GM12801 (cell line): ENCODE data around the gene ADORA2B.

Experiments used
- TF ChIP-seq, protein P1 (sequence below): IDR thresholded peaks from one replicate; pipeline ENCODE4 v1.5.1; 2011; ENCODE audit warnings: control low read depth; ENCODE audit not compliant: insufficient read length; ENCODE audit errors: extremely low read depth

Gene ADORA2B

DNA sequence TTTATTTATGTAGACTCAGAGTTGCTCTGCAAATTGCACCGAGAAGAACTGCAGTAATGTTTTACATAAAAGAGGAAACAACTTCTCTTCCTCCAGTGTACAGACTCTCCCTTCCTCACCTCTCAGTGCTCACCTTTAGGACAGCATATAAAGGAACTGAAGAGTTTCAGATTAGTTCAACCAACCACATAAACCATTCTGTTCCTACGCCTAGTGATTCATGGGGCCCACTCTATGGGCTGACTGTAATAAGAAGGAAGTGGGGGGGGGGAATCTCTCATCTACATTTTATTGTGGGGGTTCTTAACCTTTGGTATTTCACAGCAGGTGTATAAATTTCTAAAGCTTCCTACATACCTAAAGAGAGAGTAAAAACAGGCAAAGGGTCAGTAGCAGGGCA, 36.3 kb downstream of the ADORA2B start:
- TF ChIP-seq, protein P1, sequence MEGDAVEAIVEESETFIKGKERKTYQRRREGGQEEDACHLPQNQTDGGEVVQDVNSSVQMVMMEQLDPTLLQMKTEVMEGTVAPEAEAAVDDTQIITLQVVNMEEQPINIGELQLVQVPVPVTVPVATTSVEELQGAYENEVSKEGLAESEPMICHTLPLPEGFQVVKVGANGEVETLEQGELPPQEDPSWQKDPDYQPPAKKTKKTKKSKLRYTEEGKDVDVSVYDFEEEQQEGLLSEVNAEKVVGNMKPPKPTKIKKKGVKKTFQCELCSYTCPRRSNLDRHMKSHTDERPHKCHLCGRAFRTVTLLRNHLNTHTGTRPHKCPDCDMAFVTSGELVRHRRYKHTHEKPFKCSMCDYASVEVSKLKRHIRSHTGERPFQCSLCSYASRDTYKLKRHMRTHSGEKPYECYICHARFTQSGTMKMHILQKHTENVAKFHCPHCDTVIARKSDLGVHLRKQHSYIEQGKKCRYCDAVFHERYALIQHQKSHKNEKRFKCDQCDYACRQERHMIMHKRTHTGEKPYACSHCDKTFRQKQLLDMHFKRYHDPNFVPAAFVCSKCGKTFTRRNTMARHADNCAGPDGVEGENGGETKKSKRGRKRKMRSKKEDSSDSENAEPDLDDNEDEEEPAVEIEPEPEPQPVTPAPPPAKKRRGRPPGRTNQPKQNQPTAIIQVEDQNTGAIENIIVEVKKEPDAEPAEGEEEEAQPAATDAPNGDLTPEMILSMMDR, result no peak

DNA sequence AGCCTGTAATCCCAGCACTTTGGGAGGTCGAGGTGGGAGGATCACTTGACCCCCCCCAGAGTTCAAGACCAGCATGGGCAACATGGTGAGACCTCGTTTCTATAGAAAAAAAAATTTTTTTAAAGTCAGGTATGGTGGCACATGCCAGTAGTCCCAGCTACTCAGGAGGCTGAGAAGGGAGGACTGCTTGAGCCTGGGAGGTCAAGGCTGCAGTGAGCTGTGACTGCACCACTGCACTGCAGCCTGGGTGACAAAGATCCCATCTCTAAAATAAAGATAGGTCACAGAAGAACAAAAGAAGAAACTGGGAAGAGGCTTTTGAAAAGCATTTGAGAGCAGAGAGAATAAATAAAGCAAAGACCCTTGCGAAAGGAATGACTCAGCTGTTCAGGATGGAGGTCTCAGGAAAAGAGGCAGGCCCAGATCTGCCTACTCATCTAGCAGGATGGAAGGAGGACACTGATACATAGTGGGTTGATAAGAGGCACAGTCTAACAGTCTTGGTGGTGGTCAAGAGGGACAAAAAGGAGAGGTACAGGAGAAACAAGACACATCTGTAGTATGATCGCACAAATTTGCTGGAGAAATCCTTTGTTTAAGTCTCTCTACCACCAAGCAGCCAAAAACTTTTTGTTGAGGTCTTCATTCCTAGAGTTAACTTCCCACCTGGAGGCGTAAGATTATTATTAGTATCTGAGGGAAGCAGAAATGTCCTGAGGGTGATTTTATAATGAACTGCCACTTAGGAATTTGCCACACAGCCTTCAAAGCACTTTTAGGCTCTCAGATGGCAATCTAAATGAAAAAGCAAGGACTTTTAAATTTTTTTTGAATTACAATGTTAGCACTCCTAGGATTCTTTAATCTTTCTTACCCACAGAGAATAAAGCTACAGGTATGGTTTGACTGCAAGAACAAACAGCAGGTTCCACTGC, 37.0 kb downstream of the ADORA2B start:
- TF ChIP-seq, protein P1, result no peak

DNA sequence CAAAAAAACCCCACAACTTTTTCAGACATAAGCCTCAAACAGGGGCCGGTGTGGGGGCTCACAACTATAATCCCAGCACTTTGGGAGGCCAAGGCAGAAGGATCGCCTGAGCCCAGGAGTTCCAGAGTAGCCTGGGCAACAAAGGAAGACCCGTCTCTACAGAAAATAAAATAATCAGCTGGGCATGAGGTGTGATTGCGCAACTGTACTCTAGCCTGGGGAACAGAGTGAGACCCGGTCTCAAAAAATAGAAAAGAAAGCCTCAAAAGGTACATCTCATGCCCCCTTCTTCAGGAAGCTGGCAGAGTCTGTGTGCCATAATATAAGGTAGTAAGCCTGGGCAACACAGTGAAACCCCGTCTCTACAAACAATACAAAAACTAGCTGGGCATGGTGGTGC, 51.4 kb downstream of the ADORA2B start:
- TF ChIP-seq, protein P1, result no peak

DNA sequence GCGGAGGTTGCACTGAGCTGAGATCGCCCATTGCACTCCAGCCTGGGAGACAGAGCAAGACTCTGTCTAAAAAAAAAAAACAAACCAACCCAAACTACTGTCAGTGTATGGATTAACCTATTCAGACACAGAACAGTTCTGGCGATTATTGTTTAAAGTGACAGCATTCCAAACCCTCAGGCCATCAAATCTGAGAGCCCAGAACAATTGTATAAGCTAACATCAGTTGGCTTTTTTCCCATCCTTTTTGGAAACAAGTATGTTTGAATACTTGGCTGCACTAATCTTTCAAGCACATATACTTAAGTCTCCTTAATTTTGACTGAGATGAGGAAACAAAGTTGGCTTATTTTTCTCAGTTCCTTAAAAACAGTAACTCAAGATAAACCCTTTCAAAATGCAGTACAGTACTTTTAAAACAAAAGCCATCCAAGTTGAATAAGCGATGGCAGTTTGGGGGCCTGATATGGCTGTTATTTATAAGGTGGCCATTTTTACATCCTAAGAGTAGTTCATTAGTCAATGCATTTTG, 53.2 kb downstream of the ADORA2B start:
- TF ChIP-seq, protein P1, result no peak

DNA sequence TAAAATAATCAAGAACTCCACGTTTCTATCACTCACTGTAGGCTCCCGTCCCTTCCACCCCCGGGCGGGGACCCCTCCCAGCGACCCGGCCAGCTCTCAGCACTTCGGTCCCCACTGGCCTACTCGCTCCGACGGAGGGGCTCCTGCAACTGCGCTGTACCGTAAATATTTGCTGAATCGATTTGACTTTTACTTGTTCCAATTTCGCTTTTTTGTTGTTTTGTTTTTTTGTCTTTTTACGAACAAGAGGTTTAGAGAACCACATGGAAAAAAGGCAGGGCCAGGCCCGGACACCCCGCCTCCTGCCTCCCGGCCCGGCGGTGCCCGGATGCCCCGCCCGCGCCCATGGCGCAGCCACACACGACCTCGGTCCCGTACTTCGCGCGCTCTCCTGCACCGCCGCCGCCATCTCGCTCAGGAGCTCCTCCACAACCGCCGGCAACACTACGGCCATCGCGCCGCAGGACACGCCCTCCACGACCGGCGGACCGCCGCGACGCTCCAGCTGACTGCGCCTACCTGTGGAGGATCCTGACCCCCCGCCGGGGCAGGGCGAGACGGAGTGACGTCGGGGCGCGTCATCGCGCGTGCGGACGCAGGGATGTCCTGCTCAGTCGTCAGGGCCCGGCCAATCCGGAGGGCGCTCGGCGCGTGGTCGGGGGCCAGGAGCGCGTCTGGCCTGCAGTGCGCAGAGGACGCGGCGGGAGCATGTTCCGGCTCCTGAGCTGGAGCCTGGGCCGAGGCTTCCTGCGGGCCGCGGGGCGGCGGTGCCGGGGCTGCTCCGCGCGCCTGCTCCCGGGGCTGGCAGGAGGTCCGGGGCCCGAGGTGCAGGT, 54.4 kb downstream of the ADORA2B start, which contains the start of the genes TTC19 and ZSWIM7:
TTC19 (plus strand) TSS at position 684 of the 833 bp plus-strand sequence; CDS start at position 709, 25 bp downstream.
ZSWIM7 (minus strand) TSS at position 564 of the 833 bp plus-strand sequence; CDS start at position 454, 110 bp downstream.
- TF ChIP-seq, protein P1, result no peak

DNA sequence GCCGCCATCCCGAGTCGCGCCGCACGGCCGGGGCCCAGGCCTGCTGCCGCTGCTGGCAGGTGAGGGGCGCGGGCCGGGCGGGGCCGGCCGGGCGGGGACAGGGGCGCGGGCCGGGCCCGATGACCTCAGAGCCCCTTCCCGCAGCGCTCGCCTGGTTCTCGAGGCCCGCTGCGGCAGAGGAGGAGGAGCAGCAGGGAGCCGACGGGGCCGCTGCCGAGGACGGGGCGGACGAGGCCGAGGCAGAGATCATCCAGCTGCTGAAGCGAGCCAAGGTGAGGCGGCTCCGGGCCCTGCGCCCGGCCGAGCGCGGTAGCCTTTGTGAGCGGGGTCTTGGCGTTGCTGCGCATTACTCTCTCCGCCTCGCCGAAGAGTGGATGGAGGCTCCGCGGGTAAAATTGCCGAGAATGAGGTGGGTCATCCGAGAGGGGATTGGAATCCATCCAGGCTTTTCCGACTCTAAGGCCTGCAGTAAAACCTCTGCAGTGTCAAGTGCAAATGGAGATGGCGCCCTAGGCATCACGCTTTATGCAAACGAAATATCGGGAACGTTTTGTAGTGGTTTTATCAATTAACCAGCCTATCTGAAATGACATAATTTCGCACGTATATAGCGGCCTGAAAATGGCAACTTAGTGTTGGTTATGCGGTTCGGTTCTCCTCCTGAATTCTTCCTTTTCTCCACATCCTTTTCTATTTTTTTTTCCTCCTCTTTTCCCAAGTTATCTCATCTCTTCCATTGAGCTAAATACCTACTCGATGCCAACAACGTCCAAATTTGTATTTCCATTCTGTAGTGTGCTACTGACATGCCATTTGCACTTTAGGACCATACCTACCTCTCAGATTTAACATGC, 55.3 kb downstream of the ADORA2B start:
- TF ChIP-seq, protein P1, result no peak
